Thyroid gland (tissue), 4 donors: ENCODE measurements around the gene B4GALT5. TPM values are rescaled to one million over a fixed set of nuclear protein-coding genes. Genes with fewer than 3 reads are reported as not detected.

Experiments used
- DNase-seq, 2 donors: peaks; one replicate each; pipeline ENCODE4 v3.0.0-alpha.2; 2019
- H3K27ac ChIP-seq, 3 donors: fragments of 200-600 bp; sonication (generic); 1 replicate in 2 of 3; 2 replicates in 1 of 3; pipeline ENCODE4 v1.5.1; 2016 to 2019; ENCODE audit warnings: mild to moderate bottlenecking in 1 of 3, moderate library complexity in 1 of 3
- H3K27me3 ChIP-seq: fragments of 200-600 bp; sonication (generic); one replicate; pipeline ENCODE4 v1.5.1; 2019
- H3K36me3 ChIP-seq, 2 donors: fragments of 200-600 bp; sonication (generic); one replicate each; pipeline ENCODE4 v1.5.1; 2016 to 2019
- H3K4me1 ChIP-seq, 2 donors: fragments of 200-600 bp; sonication (generic); one replicate each; pipeline ENCODE4 v1.5.1; 2017 to 2019
- H3K4me3 ChIP-seq, 3 donors: fragments of 200-600 bp; sonication (generic); replicated peaks in 1 of 3; 1 replicate in 2 of 3; 2 replicates in 1 of 3; pipeline ENCODE4 v1.5.1; 2016; ENCODE audit warnings: mild to moderate bottlenecking in 1 of 3
- H3K9me3 ChIP-seq: fragments of 200-600 bp; sonication (generic); one replicate; pipeline ENCODE4 v1.5.1; 2017
- CTCF ChIP-seq, 6 experiments: fragments of 200-600 bp in 3 of 6; fragments of 450-650 bp in 3 of 6; sonication (generic) in 3 of 6; IDR thresholded peaks; one replicate each; pipeline ENCODE4 v1.5.1; 2016 to 2019; ENCODE audit warnings: antibody characterized with exemption in 6 of 6, mild to moderate bottlenecking in 2 of 6, inconsistent platforms in 1 of 6, moderate library complexity in 1 of 6
- POLR2A ChIP-seq, 2 donors: fragments of 450-650 bp; IDR thresholded peaks; one replicate each; pipeline ENCODE4 v1.6.1; 2017; ENCODE audit warnings: antibody characterized with exemption in 2 of 2, mild to moderate bottlenecking in 2 of 2, moderate library complexity in 1 of 2
- WGBS, 2 donors: methylation state at CpG; one replicate each; pipeline ENCODE4 v1.1.5; 2017; 5-methylcytosine and 5-hydroxymethylcytosine counted together
- intact Hi-C: fragments of 100-400 bp; cut with DNase I; formaldehyde crosslinking; loops from one replicate; pipeline ENCODE4 v1.15.1; 2023
- total RNA-seq, 4 donors: library from RNA; depleted of rRNA; stranded (reverse); fragments of >200 nt; gene quantifications; one replicate each; pipeline ENCODE4 v1.2.3, GENCODE V29; 2016

B4GALT5 gene
- total RNA-seq, 4 donors from 2014 or later = 11.5 to 22.2 (median 17.6) TPM

GRCh38 chr20:49747707-49748524 lies 34.2 kb upstream of the B4GALT5 start:
- Histone ChIP-seq H3K36me3 (no peaks in the 10 kb centered on the region), H3K4me1 (peaks cover 4 to 11% of the 10 kb centered on the region in 2 donors), H3K9me3 (no peaks in the 10 kb centered on the region), H3K27ac (peak overlapping the region; percentile 19 to 79 (median 60)), H3K27me3 (no peaks in the 10 kb centered on the region), H3K4me3 (no peak overlapping the region)
- DNase-seq = peak; percentile 49 to 58
- 61 to 73% methylated on average over 9 to 10 of the region's 10 CpGs for WGBS, 2 donors
- intact Hi-C loops = no loop called here
- no peak for TF ChIP-seq POLR2A (IDR thresholded peaks at IDR 0.05)
- TF ChIP-seq CTCF (IDR thresholded peaks at IDR 0.05) = no peak

GRCh38 chr20:49742948-49743347 lies 29.3 kb upstream of the B4GALT5 start:
- 81 to 82% methylated on average over 9 of the region's 9 CpGs for WGBS, 2 donors

GRCh38 chr20:49741977-49742376 lies 28.3 kb upstream of the B4GALT5 start:
- TF ChIP-seq POLR2A (IDR thresholded peaks at IDR 0.05) (no peak), CTCF (IDR thresholded peaks at IDR 0.05) (no peak)
- Histone ChIP-seq H3K27me3 (no peaks in the 10 kb centered on the region), H3K4me1 (no peaks in the 10 kb centered on the region), H3K27ac (no peak overlapping the region), H3K4me3 (no peak overlapping the region), H3K9me3 (no peaks in the 10 kb centered on the region), H3K36me3 (no peaks in the 10 kb centered on the region)
- DNase-seq = no peak
- intact Hi-C loops = no loop called here
- WGBS, 2 donors = 86 to 93% methylated on average over 8 of the region's 8 CpGs

More at GRCh38 chr20:49742948-49743347, 29.3 kb upstream of the B4GALT5 start:
- Histone ChIP-seq H3K9me3 (no peaks in the 10 kb centered on the region), H3K27me3 (no peaks in the 10 kb centered on the region), H3K4me3 (no peak overlapping the region), H3K27ac (no peak overlapping the region), H3K4me1 (peaks cover 0 to under 1% of the 10 kb centered on the region in 2 donors), H3K36me3 (no peaks in the 10 kb centered on the region)
- no peak for DNase-seq
- no peak for TF ChIP-seq POLR2A (IDR thresholded peaks at IDR 0.05)
- TF ChIP-seq CTCF (IDR thresholded peaks at IDR 0.05) = no peak
- intact Hi-C loops = no loop called here

GRCh38 chr20:49740807-49741206 lies 27.1 kb upstream of the B4GALT5 start:
- H3K36me3 ChIP-seq = no peaks in the 10 kb centered on the region
- 92 to 95% methylated on average over 5 of the region's 5 CpGs for WGBS, 2 donors
- TF ChIP-seq CTCF (IDR thresholded peaks at IDR 0.05) = no peak
- no peak for TF ChIP-seq POLR2A (IDR thresholded peaks at IDR 0.05)

GRCh38 chr20:49739042-49739441 lies 25.4 kb upstream of the B4GALT5 start:
- no peak overlapping the region for H3K27ac ChIP-seq
- 44 to 83% methylated on average over 2 to 6 of the region's 6 CpGs for WGBS, 2 donors
- intact Hi-C loops = no loop called here

More at GRCh38 chr20:49740807-49741206, 27.1 kb upstream of the B4GALT5 start:
- Histone ChIP-seq H3K27ac (no peak overlapping the region), H3K4me3 (no peak overlapping the region), H3K27me3 (no peaks in the 10 kb centered on the region), H3K4me1 (no peaks in the 10 kb centered on the region), H3K9me3 (no peaks in the 10 kb centered on the region)
- no peak for DNase-seq
- intact Hi-C loops = no loop called here

More at GRCh38 chr20:49739042-49739441, 25.4 kb upstream of the B4GALT5 start:
- Histone ChIP-seq H3K27me3 (no peaks in the 10 kb centered on the region), H3K36me3 (no peaks in the 10 kb centered on the region), H3K4me1 (peaks cover 0 to 3% of the 10 kb centered on the region in 2 donors), H3K9me3 (no peaks in the 10 kb centered on the region), H3K4me3 (no peak overlapping the region)
- TF ChIP-seq CTCF (IDR thresholded peaks at IDR 0.05) (no peak), POLR2A (IDR thresholded peaks at IDR 0.05) (no peak)
- no peak for DNase-seq
